Omental fat pad (tissue), 4 donors: Measurements from ENCODE around the gene GPR15LG. TPM values are rescaled to one million over a fixed set of nuclear protein-coding genes. Genes with fewer than 3 reads are reported as not detected.
"Not testable (repeated sequence)": the region's sequence is repeated elsewhere in the genome, so short reads cannot be mapped to it uniquely, and the experiment has no call there.

Experiments used
- ATAC-seq: fragments of 150-250 bp; one replicate; pipeline ENCODE4 v1.9.1; 2016; ENCODE audit warnings: mild to moderate bottlenecking, moderate library complexity; ENCODE audit not compliant: low FRiP score
- DNase-seq: peaks from one replicate; pipeline ENCODE4 v3.0.0-alpha.2; 2019; ENCODE audit warnings: low spot score
- CTCF ChIP-seq, 3 donors: fragments of 450-650 bp; IDR thresholded peaks; one replicate each; pipeline ENCODE4 v1.5.1; 2016 to 2017; ENCODE audit warnings: antibody characterized with exemption in 3 of 3, mild to moderate bottlenecking in 3 of 3, moderate library complexity in 2 of 3
- total RNA-seq, 4 donors: library from RNA; depleted of rRNA; stranded (reverse); fragments of >200 nt; gene quantifications; one replicate each; pipeline ENCODE4 v1.1.0, GENCODE V29; 2016

Gene GPR15LG
- total RNA-seq = not detected

DNA sequence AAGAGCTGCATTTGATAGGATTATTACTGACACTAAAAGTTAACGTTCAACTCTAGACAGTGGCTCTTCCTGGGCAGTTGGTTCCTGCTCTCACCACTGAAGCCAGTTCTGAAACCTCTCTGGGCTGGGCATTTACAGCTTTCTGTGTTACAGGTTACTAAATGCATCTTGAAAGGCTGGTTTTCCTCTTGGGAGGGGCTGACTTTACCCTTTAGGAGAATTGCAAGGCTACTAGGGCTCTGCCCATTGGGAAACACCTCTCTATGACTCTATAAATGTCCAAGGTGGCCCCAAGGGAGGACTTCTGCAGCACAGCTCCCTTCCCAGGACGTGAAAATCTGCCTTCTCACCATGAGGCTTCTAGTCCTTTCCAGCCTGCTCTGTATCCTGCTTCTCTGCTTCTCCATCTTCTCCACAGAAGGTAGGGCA lies at the start of gene GPR15LG:
GPR15LG (plus strand) TSS at position 301 of the 429 bp plus-strand sequence; CDS start at position 352, 51 bp downstream.
- TF ChIP-seq CTCF (IDR thresholded peaks at IDR 0.05) = no peak
- DNase-seq (no peak), ATAC-seq (no peak)

- not testable (repeated sequence) for DNase-seq, ATAC-seq
Measured at GRCh38 chr10:84125910-84126784, 47.5 kb upstream of the GPR15LG start.

- no peak for TF ChIP-seq CTCF (IDR thresholded peaks at IDR 0.05)
- no peak for ATAC-seq
Measured at GRCh38 chr10:84126785-84127167, 46.8 kb upstream of the GPR15LG start.

GRCh38 chr10:84135836-84136235 lies 37.8 kb upstream of the GPR15LG start:
- no peak for TF ChIP-seq CTCF (IDR thresholded peaks at IDR 0.05)
- DNase-seq (no peak), ATAC-seq (no peak)

More at GRCh38 chr10:84126785-84127167, 46.8 kb upstream of the GPR15LG start:
- no peak for DNase-seq

- ATAC-seq (no peak), DNase-seq (no peak)
- no peak for TF ChIP-seq CTCF (IDR thresholded peaks at IDR 0.05)
Measured at GRCh38 chr10:84137811-84138210, 35.8 kb upstream of the GPR15LG start.

- no peak for DNase-seq
- no peak for TF ChIP-seq CTCF (IDR thresholded peaks at IDR 0.05)
- no peak for ATAC-seq
Measured at GRCh38 chr10:84138478-84139125, 35.0 kb upstream of the GPR15LG start.

DNA sequence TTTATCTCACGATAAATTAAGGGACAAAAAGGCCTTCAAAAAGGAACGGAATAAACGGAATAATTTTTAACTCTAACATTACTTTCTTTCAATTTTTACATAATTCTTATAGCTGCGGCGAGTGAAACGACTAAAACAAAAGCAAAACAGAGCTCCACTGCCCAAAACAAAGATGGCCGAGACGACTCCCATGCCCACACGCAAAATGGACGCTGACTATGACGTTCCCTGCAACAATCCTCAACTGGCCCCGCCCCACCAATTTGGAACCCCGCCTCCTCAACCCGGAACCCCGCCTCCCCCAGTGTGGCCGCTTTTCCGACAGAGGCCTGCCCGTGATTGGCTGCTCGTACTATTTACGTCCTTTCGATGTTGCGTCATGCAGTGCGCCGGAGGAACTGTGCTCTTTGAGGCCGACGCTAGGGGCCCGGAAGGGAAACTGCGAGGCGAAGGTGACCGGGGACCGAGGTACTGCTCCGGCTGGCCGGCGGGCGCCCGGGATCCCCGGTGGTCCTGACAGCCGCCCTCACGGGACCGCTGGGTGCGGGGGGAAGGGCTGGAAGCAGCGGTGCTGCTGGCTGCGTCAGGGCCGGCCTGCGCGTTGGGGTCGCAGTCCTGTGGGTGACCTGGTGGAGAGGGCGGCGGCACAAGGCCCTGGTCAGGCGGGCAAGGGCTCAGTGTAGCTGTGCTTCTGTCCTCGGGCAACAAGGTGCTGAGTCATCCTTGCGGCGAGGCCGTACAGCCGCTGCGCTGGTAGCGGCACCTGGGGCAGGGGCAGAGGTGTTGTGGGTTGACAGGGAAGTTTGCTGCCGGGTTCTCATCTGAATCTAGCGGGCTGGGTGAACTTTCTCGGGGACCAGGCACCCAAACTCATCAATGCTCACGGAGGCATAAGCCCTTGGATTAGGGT lies 34.2 kb upstream of the GPR15LG start, which contains the start of gene GHITM:
GHITM (plus strand) TSS at position 384 of the 910 bp plus-strand sequence. CDS start 1,992 bp downstream, outside the sequence.
- ATAC-seq (peak; percentile 99), DNase-seq (peak; percentile 97)
- TF ChIP-seq CTCF (IDR thresholded peaks at IDR 0.05) = peak in 2 of 3 donors; percentile 2 to 39
